Heart left ventricle (tissue), 16 donors: ENCODE data around the gene RNF224. TPM values are rescaled to one million over a fixed set of nuclear protein-coding genes. Genes with fewer than 3 reads are reported as not detected.

Experiments
- ATAC-seq, 4 donors: fragments of 200-7000 bp; cut with Tn5 transposase; one replicate each; pipeline ENCODE4 v1.9.1; 2020 to 2022; ENCODE audit warnings: moderate library complexity in 4 of 4, mild to moderate bottlenecking in 3 of 4, moderate number of reproducible peaks in 1 of 4
- DNase-seq, 5 donors: peaks; one replicate each; pipeline ENCODE4 v3.0.0-alpha.2; 2020
- H3K27ac ChIP-seq, 12 donors: fragments of 200-600 bp; sonication (generic) in 4 of 12; one replicate each; pipeline versions ENCODE4 v1.5.0 to v1.8.0; 2016 to 2022; ENCODE audit warnings: mild to moderate bottlenecking in 2 of 12
- H3K27me3 ChIP-seq, 9 donors: fragments of 200-600 bp; sonication (generic) in 2 of 9; one replicate each; pipeline versions ENCODE4 v1.5.1 to v1.8.0; 2016 to 2022; ENCODE audit warnings: mild to moderate bottlenecking in 3 of 9
- H3K36me3 ChIP-seq, 9 donors: fragments of 200-600 bp; sonication (generic) in 2 of 9; one replicate each; pipeline versions ENCODE4 v1.5.0 to v1.8.0; 2018 to 2022; ENCODE audit warnings: mild to moderate bottlenecking in 2 of 9
- H3K4me1 ChIP-seq, 12 donors: fragments of 200-600 bp; sonication (generic) in 4 of 12; one replicate each; pipeline versions ENCODE4 v1.5.0 to v1.8.0; 2016 to 2022; ENCODE audit warnings: mild to moderate bottlenecking in 3 of 12
- H3K4me3 ChIP-seq, 12 donors: fragments of 200-600 bp; sonication (generic) in 4 of 12; one replicate each; pipeline versions ENCODE4 v1.5.0 to v1.8.0; 2017 to 2022; ENCODE audit warnings: mild to moderate bottlenecking in 9 of 12, moderate library complexity in 4 of 12
- H3K9me3 ChIP-seq, 12 donors: fragments of 200-600 bp; sonication (generic) in 4 of 12; one replicate each; pipeline versions ENCODE4 v1.5.0 to v1.8.0; 2016 to 2022; ENCODE audit warnings: mild to moderate bottlenecking in 1 of 12
- CTCF ChIP-seq, 12 donors: fragments of 200-600 bp; sonication (generic) in 4 of 12; IDR thresholded peaks; one replicate each; pipeline versions ENCODE4 v1.5.0 to v1.8.0; 2018 to 2022; ENCODE audit warnings: antibody characterized with exemption in 12 of 12, mild to moderate bottlenecking in 5 of 12
- POLR2A ChIP-seq, 2 donors: fragments of 450-650 bp; IDR thresholded peaks; one replicate each; pipeline ENCODE4 v1.6.1; 2017; ENCODE audit warnings: antibody characterized with exemption in 2 of 2, mild to moderate bottlenecking in 2 of 2, moderate library complexity in 2 of 2
- WGBS, 4 donors: extraction: QIAGEN DNeasy Blood & Tissue Kit in 2 of 4; methylation state at CpG; one replicate each; pipeline versions ENCODE4 v1.1.5 to v1.1.7; 2013 to 2018; 5-methylcytosine and 5-hydroxymethylcytosine counted together
- intact Hi-C, 10 donors: fragments of 100-400 bp; cut with DNase I; formaldehyde crosslinking; loops; one replicate each; pipeline versions ENCODE4 v1.11.1 to v1.14.2; 2022
- polyA plus RNA-seq, 2 donors: library from polyadenylated mRNA; stranded (reverse); fragments of 200-250 nt; gene quantifications; one replicate each; pipeline ENCODE4 v1.2.3, GENCODE V29; 2013
- total RNA-seq, 9 donors: library from RNA; depleted of rRNA in 2 of 9; stranded (reverse); fragments of >200 nt in 2 of 9; fragmentation: NEBNext Ultra II Directional in 3 of 9; extraction: Animal tissue kit (Norgen Biotek cat#: 25700) in 3 of 9; gene quantifications; one replicate each; pipeline versions ENCODE4 v1.1.0 to v1.2.4, GENCODE V29; 2016 to 2023
- donor health status: ischemic (EF 13 %, LVEDD 7.1; RV severe dilation, severe dysfunction).
- donor health status: healthy with polysubstance abuse.
- donor health status: DM: no; HTN: yes; CAD: no.
- donor health status: DM: no; HTN: no; CAD: no.
- donor health status: ischemic (EF 25% LVEDD 6.9; RV normal size, moderate dysfunction).
- donor health status: ischemic (EF 25% LVEDD 5.7; RV mildly dilated, moderate dysfunction).
- donor health status: healthy.
- donor health status: DM: yes; HTN: yes; CAD: no.
- donor health status: ischemic (EF 35%, LVEDD 5.7; RV mildly dilated, moderate dysfunction).
- donor health status: nonischemic (EF 11% LVEDD 7.7; RV severe dilation, severe dysfunction).
- donor health status: DM: yes; HTN: yes; CAD: no.
- donor health status: PGD.
- donor health status: ischemic (EF 29% LVEDD 5.4; RV normal size, mild dysfunction).
- donor health status: nonischemic (EF 23%, LVEDD 6.1; RV moderate dilation, normal function).

RNF224 gene
- total and polyA plus RNA-seq, 11 donors, result not detected

GRCh38 chr9:137228968-137229896 lies 1.9 kb downstream of the RNF224 start:
- peaks cover 8 to 50% (median 35%) of the 10 kb centered on the region in 9 donors for H3K27me3 ChIP-seq
- no peak overlapping the region for H3K4me3 ChIP-seq
- H3K9me3 ChIP-seq, result no peaks in the 10 kb centered on the region
- H3K36me3 ChIP-seq, result no peaks in the 10 kb centered on the region
- peaks cover 0 to 8% (median under 1%) of the 10 kb centered on the region in 12 donors for H3K4me1 ChIP-seq
- intact Hi-C loops, result loop anchor here in 7 of 10 donors (2.0 to 10.0 kb wide), 7 partner anchors 37 to 444 kb away; partner anchors contain the start of genes ANAPC2 (in 4 of the 7) and SSNA1 (in 4 of the 7)
- no peak for ATAC-seq
- H3K27ac ChIP-seq, result no peak overlapping the region
- TF ChIP-seq CTCF (IDR thresholded peaks at IDR 0.05), result no peak
- DNase-seq, result no peak
- WGBS, 4 donors, result 41 to 71% (median 64%) methylated on average over 11 to 27 of the region's 27 CpGs

GRCh38 chr9:137229903-137230704 lies 2.8 kb downstream of the RNF224 start:
- DNase-seq (no peak), ATAC-seq (no peak)
- WGBS, 4 donors, result 56 to 68% (median 64%) methylated on average over 22 to 31 of the region's 31 CpGs
- intact Hi-C loops, result loop anchor here in 7 of 10 donors (2.0 to 10.0 kb wide), 7 partner anchors 38 to 445 kb away; partner anchors contain the start of genes ANAPC2 (in 4 of the 7) and SSNA1 (in 4 of the 7)
- peaks cover 0 to 5% (median 0%) of the 10 kb centered on the region in 12 donors for H3K4me1 ChIP-seq
- H3K27ac ChIP-seq, result no peak overlapping the region
- H3K36me3 ChIP-seq, result no peaks in the 10 kb centered on the region
- no peak for TF ChIP-seq CTCF (IDR thresholded peaks at IDR 0.05)
- TF ChIP-seq POLR2A (IDR thresholded peaks at IDR 0.05), result no peak
- no peak overlapping the region for H3K4me3 ChIP-seq
- H3K27me3 ChIP-seq, result peaks cover 8 to 54% (median 38%) of the 10 kb centered on the region in 9 donors
- no peaks in the 10 kb centered on the region for H3K9me3 ChIP-seq

GRCh38 chr9:137230705-137231371 lies 3.5 kb downstream of the RNF224 start, which contains the start of gene SLC34A3:
TSS of gene SLC34A3 (plus strand) at chr9:137230901. CDS start at chr9:137231703, 802 bp downstream.
- Histone ChIP-seq H3K4me1 (peaks cover 0 to 7% (median 2%) of the 10 kb centered on the region in 12 donors), H3K27me3 (peaks cover 8 to 56% (median 38%) of the 10 kb centered on the region in 9 donors), H3K27ac (no peak within 1 kb of the TSS), H3K4me3 (no peak within 1 kb of the TSS), H3K9me3 (no peaks in the 10 kb centered on the region), H3K36me3 (no peaks in the 10 kb centered on the region)
- no peak for TF ChIP-seq POLR2A (IDR thresholded peaks at IDR 0.05)
- no peak for TF ChIP-seq CTCF (IDR thresholded peaks at IDR 0.05)
- no peak for ATAC-seq
- intact Hi-C loops, result loop anchor here in 1 of 10 donors (10.0 kb wide), 1 partner anchor 446 kb away; no protein-coding TSS in a partner anchor
- no peak for DNase-seq
- WGBS, 4 donors, result 52 to 62% (median 61%) methylated on average over 9 to 14 of the region's 14 CpGs
